ENCODE data around the gene ARHGEF3.
"Not testable (repeated sequence)": the region's sequence is repeated elsewhere in the genome, so short reads cannot be mapped to it uniquely, and the experiment has no call there.

The ARHGEF3 gene

GRCh38 chr3:56711344-56711743, 90.4 kb downstream of the ARHGEF3 start:
- no peak for DNase-seq

GRCh38 chr3:56707412-56707811, 94.3 kb downstream of the ARHGEF3 start:
- DNase-seq, result not testable (repeated sequence)

- no peak for DNase-seq
These were observed 95.1 kb downstream of the ARHGEF3 start for GRCh38 chr3:56706629-56707028.

- no peak for DNase-seq
These were observed 97.0 kb downstream of the ARHGEF3 start for GRCh38 chr3:56704706-56705105.

- DNase-seq, result no peak
These were observed 99.0 kb downstream of the ARHGEF3 start for GRCh38 chr3:56702490-56703315.

- DNase-seq, result no peak
These were observed 101.6 kb downstream of the ARHGEF3 start for GRCh38 chr3:56700151-56700550.

- no peak for DNase-seq
These were observed 106.7 kb downstream of the ARHGEF3 start for GRCh38 chr3:56694867-56695683.

- no peak for DNase-seq
These were observed 108.0 kb downstream of the ARHGEF3 start for GRCh38 chr3:56693750-56694149.

GRCh38 chr3:56692520-56693433, 109.0 kb downstream of the ARHGEF3 start:
- DNase-seq, result not testable (repeated sequence)

- not testable (repeated sequence) for DNase-seq
These were observed 109.8 kb downstream of the ARHGEF3 start for GRCh38 chr3:56692001-56692365.

- DNase-seq, result no peak
These were observed 110.4 kb downstream of the ARHGEF3 start for GRCh38 chr3:56691165-56692000.

GRCh38 chr3:56689303-56689702, 112.4 kb downstream of the ARHGEF3 start:
- DNase-seq, result no peak

GRCh38 chr3:56688191-56688590, 113.6 kb downstream of the ARHGEF3 start:
- no peak for DNase-seq

- no peak for DNase-seq
These were observed 117.7 kb downstream of the ARHGEF3 start for GRCh38 chr3:56684029-56684428.

- DNase-seq, result peak; percentile 84
These were observed 118.5 kb downstream of the ARHGEF3 start, which contains the start of gene TASOR for GRCh38 chr3:56683122-56683817. Gene TASOR (minus strand): TSS chr3:56683265. CDS start chr3:56683006, 259 bp downstream.

GRCh38 chr3:56682462-56683121, 119.2 kb downstream of the ARHGEF3 start:
- peak; percentile 72 for DNase-seq

- DNase-seq, result no peak
These were observed 119.7 kb downstream of the ARHGEF3 start for GRCh38 chr3:56681984-56682461.

GRCh38 chr3:56680054-56680580, 121.6 kb downstream of the ARHGEF3 start:
- DNase-seq, result no peak

All from activated effector memory CD4-positive, alpha-beta T cell treated with Interleukin-2 at 50 U/mL for 16 hours (primary cell).